CD4-positive, alpha-beta T cell (primary cell): ENCODE measurements around the gene CORO7. TPM values are rescaled to one million over a fixed set of nuclear protein-coding genes. Genes with fewer than 3 reads are reported as not detected.

Experiments
- ATAC-seq: fragments of 200-7000 bp; cut with Tn5 transposase; one replicate; pipeline ENCODE4 v1.10.0; 2022; ENCODE audit warnings: mild to moderate bottlenecking; ENCODE audit not compliant: poor library complexity
- CTCF ChIA-PET: fragments of 350-600 bp; sonication (Branson Sonifier 250); formaldehyde crosslinking; loops from one replicate; lab custom pipeline; 2021; ENCODE audit warnings: antibody characterized with exemption, inconsistent platforms; lab: Charles Lee
- POLR2A ChIA-PET: fragments of 350-600 bp; sonication (Branson Sonifier 250); formaldehyde crosslinking; loops from one replicate; lab custom pipeline; 2021; ENCODE audit warnings: antibody characterized with exemption, inconsistent platforms; lab: Charles Lee
- DNase-seq, 14 experiments: peaks; one replicate each; pipeline ENCODE4 v3.0.0-alpha.2; 2013 to 2020; ENCODE audit warnings: mixed read lengths in 2 of 14
- H3K27ac ChIP-seq, 2 donors: one replicate each; pipeline versions ENCODE4 v1.5.1 to v1.7.0; 2013; ENCODE audit warnings: low read length in 2 of 2, low read depth in 1 of 2, mild to moderate bottlenecking in 1 of 2
- H3K27me3 ChIP-seq, 2 experiments: 1 replicate in 1 of 2; 2 replicates in 1 of 2; pipeline versions ENCODE4 v1.6.1 to v1.7.0; 2013; ENCODE audit warnings: low read length in 2 of 2, control low read depth in 1 of 2, mild to moderate bottlenecking in 1 of 2, moderate library complexity in 1 of 2; ENCODE audit not compliant: insufficient read depth in 2 of 2, control insufficient read depth in 1 of 2
- H3K36me3 ChIP-seq: one replicate; pipeline ENCODE4 v1.6.1; 2013; ENCODE audit warnings: low read length, control low read depth; ENCODE audit not compliant: insufficient read depth
- H3K4me1 ChIP-seq: one replicate; pipeline ENCODE4 v1.6.1; 2013; ENCODE audit warnings: low read length, control low read depth; ENCODE audit not compliant: insufficient read depth
- H3K4me3 ChIP-seq: one replicate; pipeline ENCODE4 v1.5.1; 2013; ENCODE audit warnings: mild to moderate bottlenecking, low read length, moderate library complexity
- H3K9me3 ChIP-seq, 2 experiments: 1 replicate in 1 of 2; 2 replicates in 1 of 2; pipeline versions ENCODE4 v1.6.1 to v1.7.0; 2013; ENCODE audit warnings: low read length in 2 of 2, mild to moderate bottlenecking in 2 of 2, control low read depth in 1 of 2, moderate library complexity in 1 of 2; ENCODE audit not compliant: control insufficient read depth in 1 of 2, insufficient read depth in 1 of 2
- H3K27ac Mint-ChIP-seq: one replicate; pipeline ENCODE4 v1.8.0; 2020; ENCODE audit warnings: mixed read lengths
- H3K27me3 Mint-ChIP-seq: one replicate; pipeline ENCODE4 v1.8.0; 2021; ENCODE audit warnings: mixed read lengths
- H3K36me3 Mint-ChIP-seq: one replicate; pipeline ENCODE4 v1.8.0; 2021; ENCODE audit warnings: low read depth, mixed read lengths
- H3K4me1 Mint-ChIP-seq: one replicate; pipeline ENCODE4 v1.8.0; 2021; ENCODE audit warnings: low read depth, mixed read lengths
- H3K4me3 Mint-ChIP-seq: one replicate; pipeline ENCODE4 v1.8.0; 2020; ENCODE audit warnings: mild to moderate bottlenecking, mixed read lengths
- H3K9me3 Mint-ChIP-seq: one replicate; pipeline ENCODE4 v1.8.0; 2020; ENCODE audit warnings: mixed read lengths
- CTCF ChIP-seq: fragments of 200-600 bp; IDR thresholded peaks from one replicate; pipeline ENCODE4 v1.8.0; 2022; ENCODE audit warnings: antibody characterized with exemption, mild to moderate bottlenecking
- intact Hi-C, 2 experiments: fragments of 100-400 bp; cut with DNase I in 1 of 2; cut with micrococcal nuclease in 1 of 2; formaldehyde crosslinking; loops; one replicate each; pipeline versions ENCODE4 v1.15.1 to v1.9.0; 2023 to 2025; cut with DNase I, micrococcal nuclease
- total RNA-seq, 174 experiments: library from RNA in 2 of 174; stranded (reverse) in 2 of 174; gene quantifications; one replicate each; pipeline ENCODE4 v1.2.3 and lab custom pipeline; 2021 to 2026

CORO7 gene
- total RNA-seq, 2 experiments from 2014 or later = 801 to 805 TPM

- Mint-ChIP-seq H3K27ac (peak overlapping the region; percentile 75), H3K4me1 (peaks cover 9% of the 10 kb centered on the region), H3K36me3 (peaks cover 46% of the 10 kb centered on the region), H3K27me3 (no peaks in the 10 kb centered on the region), H3K9me3 (no peaks in the 10 kb centered on the region), H3K4me3 (peak overlapping the region; percentile 27)
- Histone ChIP-seq H3K36me3 (peaks cover 60% of the 10 kb centered on the region), H3K4me1 (peaks cover 21% of the 10 kb centered on the region), H3K27me3 (no peaks in the 10 kb centered on the region), H3K9me3 (no peaks in the 10 kb centered on the region), H3K27ac (no peak overlapping the region), H3K4me3 (no peak overlapping the region)
- intact Hi-C loops = no loop called here
- ATAC-seq (no peak), DNase-seq (no peak)
- ChIA-PET POLR2A (no interaction called here), CTCF (no interaction called here)
- TF ChIP-seq CTCF = no peak
Observed at GRCh38 chr16:4367393-4367856, 49.0 kb downstream of the CORO7 start.

GRCh38 chr16:4366016-4366415 is 50.4 kb downstream of the CORO7 start:
- CTCF ChIA-PET = interaction anchor here (0.9 kb wide), 1 partner anchor 37 kb away, joined by 3 read pairs; no protein-coding TSS in a partner anchor

GRCh38 chr16:4365615-4366014 is 50.8 kb downstream of the CORO7 start:
- CTCF ChIA-PET = interaction anchor here (0.9 kb wide), 1 partner anchor 37 kb away, joined by 3 read pairs; no protein-coding TSS in a partner anchor
- H3K36me3 ChIP-seq = peaks cover 73% of the 10 kb centered on the region

More at GRCh38 chr16:4366016-4366415, 50.4 kb downstream of the CORO7 start:
- peak overlapping the region; percentile 75 for H3K27ac Mint-ChIP-seq
- no peak for ATAC-seq
- no peaks in the 10 kb centered on the region for H3K9me3 Mint-ChIP-seq
- Histone ChIP-seq H3K4me1 (peaks cover 10% of the 10 kb centered on the region), H3K36me3 (peaks cover 73% of the 10 kb centered on the region), H3K9me3 (no peaks in the 10 kb centered on the region), H3K27me3 (no peaks in the 10 kb centered on the region), H3K4me3 (no peak overlapping the region), H3K27ac (no peak overlapping the region)
- H3K4me1 Mint-ChIP-seq = peaks cover 4% of the 10 kb centered on the region
- peaks cover 55% of the 10 kb centered on the region for H3K36me3 Mint-ChIP-seq
- H3K27me3 Mint-ChIP-seq = no peaks in the 10 kb centered on the region
- POLR2A ChIA-PET = no interaction called here
- DNase-seq = no peak
- H3K4me3 Mint-ChIP-seq = no peak overlapping the region
- intact Hi-C loops = no loop called here
- no peak for TF ChIP-seq CTCF

More at GRCh38 chr16:4365615-4366014, 50.8 kb downstream of the CORO7 start:
- Mint-ChIP-seq H3K36me3 (peaks cover 59% of the 10 kb centered on the region), H3K9me3 (no peaks in the 10 kb centered on the region), H3K4me3 (no peak overlapping the region), H3K27ac (peak overlapping the region; percentile 12), H3K27me3 (no peaks in the 10 kb centered on the region), H3K4me1 (peaks cover 4% of the 10 kb centered on the region)
- DNase-seq = no peak
- POLR2A ChIA-PET = no interaction called here
- intact Hi-C loops = no loop called here
- no peak for ATAC-seq
- Histone ChIP-seq H3K4me1 (peaks cover 6% of the 10 kb centered on the region), H3K4me3 (no peak overlapping the region), H3K27ac (no peak overlapping the region), H3K9me3 (no peaks in the 10 kb centered on the region), H3K27me3 (no peaks in the 10 kb centered on the region)
- no peak for TF ChIP-seq CTCF
